Inferior parietal cortex (tissue), 1 donor: ENCODE data around the gene EPDR1.

Experiments used
- DNase-seq: peaks from one replicate; pipeline ENCODE4 v3.0.0-alpha.2; 2016; ENCODE audit errors: extremely low spot score

The EPDR1 gene

DNA sequence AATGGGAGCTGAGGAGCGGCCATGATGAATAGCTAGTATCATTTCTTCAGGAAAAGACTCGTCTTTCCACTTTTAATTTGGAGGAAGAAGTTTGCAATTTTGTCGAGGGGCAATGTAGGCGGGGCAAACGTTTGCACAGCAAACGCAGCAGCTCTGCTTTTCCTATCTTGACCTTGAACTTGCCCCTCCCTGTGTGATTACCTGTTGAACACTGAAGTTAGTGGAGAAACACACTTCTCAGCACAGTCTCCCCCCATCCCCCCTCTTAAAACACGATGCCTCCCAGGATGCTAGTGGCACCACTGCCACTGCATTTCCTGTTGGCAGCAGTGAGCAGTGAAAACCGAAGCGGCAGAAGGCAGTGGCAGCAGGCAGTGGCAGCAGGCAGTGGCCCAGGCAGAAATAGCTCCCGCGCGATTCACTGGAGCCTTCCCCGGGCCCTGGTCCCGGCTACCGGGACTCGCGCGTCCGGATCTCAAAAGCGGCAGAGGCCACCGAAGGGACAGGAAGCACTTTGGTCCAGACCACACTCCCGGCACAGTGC lies at the start of gene EPDR1:
TSS of gene EPDR1 (plus strand) at position 336 of the 544 bp plus-strand sequence. CDS start 300 bp downstream, outside the sequence.
- DNase-seq, result no peak

- DNase-seq, result no peak
Observed at GRCh38 chr7:37882086-37882485, 38.4 kb upstream of the EPDR1 start.

DNA sequence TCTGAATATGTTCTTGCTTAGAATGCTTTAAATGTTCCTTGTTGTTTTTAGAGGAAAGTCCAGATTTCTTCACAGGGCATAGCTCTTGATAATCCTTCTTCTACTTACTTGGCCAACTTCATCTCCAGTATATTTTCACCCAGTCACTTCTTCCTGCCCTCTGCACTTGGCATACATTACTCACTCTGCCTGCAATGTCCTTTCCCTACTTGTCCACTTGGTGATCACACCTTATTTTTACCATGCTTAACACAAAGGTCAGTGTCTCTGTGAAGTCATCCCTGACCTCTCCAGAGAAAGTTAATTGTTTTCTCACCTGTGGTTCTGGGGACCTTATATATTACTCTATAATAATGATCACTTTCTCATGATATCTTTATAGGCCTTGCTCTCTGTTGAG lies 27.1 kb upstream of the EPDR1 start:
- DNase-seq, result no peak

DNA sequence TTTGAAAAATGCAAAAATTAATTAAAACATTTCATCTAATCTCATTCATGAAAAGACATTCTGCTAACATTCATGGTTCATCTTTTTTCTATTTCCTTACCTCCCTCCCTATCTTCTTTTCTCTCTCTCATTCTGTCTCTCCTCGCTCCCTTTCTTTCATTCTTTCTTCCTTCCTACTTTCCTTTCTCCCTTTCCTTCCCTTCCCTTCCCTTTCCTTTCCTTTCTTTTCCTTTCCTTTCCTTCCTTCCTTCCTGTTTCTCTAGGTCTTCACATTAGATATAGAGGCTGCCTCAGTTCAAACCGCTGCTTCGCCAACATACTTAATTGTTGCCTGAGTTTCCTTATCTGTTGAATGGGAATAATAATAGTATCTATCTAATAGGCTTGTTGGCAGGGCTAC lies 25.8 kb upstream of the EPDR1 start:
- no peak for DNase-seq

- no peak for DNase-seq
Observed at GRCh38 chr7:37899712-37900247, 20.7 kb upstream of the EPDR1 start.

DNA sequence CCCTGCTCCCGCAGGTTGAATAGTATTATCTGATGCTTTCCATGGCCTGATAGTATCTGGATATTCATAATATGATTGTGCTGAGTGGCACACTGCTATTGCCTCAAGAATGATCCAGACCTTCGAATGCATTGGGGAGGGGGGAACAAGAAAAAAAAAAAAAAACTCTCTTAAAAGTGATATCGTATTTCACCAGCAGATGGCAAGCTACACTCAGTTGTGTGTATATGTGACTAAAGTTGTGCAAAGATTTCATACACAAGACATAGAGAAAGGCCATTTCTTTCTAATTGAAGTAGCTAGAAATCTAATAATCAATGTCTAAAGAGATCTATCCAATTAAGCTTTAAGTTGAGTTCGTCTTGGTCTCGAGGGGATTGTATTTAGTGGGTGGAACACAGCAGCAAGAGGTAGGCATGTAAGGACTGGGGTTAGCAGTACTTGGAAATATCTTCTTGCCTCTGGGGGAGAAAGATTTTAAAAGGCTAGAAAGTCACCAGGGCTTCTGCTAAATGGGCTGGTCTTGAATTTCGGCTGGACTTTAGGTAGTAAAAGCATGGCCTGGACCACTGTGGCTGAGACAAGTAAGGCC lies 19.1 kb upstream of the EPDR1 start:
- DNase-seq, result peak; percentile 53

- DNase-seq, result no peak
Observed at GRCh38 chr7:37901890-37902524, 18.4 kb upstream of the EPDR1 start.

- DNase-seq, result no peak
Observed at GRCh38 chr7:37908221-37908788, 12.1 kb upstream of the EPDR1 start.

- no peak for DNase-seq
Observed at GRCh38 chr7:37912756-37913155, 7.7 kb upstream of the EPDR1 start.

- DNase-seq, result no peak
Observed at GRCh38 chr7:37915438-37915837, 5.0 kb upstream of the EPDR1 start.

DNA sequence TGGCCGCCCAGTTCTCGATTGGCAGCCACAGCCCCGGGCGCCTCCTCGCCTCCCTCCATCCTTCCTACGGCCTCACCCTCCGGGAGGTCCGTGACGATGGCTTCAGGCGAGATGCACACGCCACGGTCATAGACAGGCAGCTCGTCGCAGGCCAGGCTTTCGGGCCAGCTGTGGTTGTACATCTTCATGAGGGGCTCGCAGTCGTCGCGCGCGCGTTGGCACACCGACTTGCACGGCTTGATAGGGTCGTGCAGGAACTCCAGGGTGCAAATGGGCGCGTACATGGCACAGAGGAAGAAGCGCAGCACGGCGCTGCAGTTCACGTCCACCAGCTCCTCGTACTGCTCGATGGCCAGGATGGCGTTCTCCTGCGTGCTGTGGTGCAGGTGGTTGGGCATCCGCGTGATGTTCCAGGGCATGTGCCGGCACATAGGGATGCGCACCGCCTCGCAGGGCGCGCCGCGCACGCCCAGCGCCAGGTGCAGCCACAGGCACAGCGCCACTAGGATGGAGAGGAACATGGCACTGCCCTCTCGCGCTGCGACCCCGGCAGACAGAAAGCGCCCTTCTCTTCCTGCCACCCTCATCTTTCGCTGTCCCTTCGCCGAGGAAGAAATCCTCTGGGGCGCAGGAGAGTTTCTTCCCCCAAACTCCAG lies 4.3 kb upstream of the EPDR1 start:
- no peak for DNase-seq

DNA sequence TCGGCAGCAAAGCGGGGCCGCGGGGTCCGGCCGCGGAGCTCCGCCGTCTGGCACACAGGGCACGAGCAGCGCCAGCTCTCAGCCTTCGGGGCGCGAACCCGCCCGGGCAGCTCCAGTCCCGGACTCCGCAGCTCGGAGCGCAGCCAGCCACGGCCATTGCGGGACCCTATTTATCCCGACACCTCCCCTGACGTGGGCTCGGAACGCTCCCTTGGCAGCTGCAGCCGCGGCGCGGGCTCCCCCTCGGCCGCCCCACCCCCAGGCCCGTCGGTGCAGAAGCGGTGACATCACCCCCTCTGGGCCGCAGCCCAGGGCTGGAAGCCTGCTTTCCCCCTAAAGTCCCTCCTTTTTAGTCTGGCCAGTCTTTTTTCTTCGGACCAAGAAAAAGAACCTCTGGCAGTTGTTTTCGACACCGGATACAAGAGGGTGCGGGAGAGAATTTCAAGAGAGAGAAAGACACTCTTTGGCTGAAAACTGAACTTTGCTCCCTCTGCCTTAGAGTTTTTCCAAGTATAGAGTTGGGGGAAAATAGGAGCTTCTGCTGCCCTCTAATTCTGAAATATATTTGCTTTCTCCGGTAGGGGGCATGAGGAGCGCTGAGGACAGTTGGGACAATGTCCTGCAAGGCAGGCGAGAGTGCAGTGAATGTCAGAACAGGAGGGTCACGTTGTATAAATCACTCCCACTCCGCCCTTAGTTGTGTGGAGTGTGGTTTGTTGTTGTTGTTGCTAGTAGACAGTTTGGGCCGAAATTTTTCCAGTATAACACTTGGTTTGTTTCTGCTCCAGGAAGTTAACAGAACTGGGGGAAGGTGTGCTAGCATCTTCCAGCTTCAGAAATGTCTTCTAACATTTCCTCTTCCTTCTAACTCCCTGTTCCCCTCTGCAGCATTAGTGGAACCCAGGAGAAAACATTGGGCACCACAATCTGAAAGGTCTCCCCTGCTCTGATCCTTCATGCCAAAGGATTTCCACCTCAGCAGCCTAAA lies 3.5 kb upstream of the EPDR1 start, which contains the start of gene SFRP4:
TSS of gene SFRP4 (minus strand) at position 145 of the 988 bp plus-strand sequence. CDS start 280 bp downstream, outside the sequence.
- peak; percentile 68 for DNase-seq

DNA sequence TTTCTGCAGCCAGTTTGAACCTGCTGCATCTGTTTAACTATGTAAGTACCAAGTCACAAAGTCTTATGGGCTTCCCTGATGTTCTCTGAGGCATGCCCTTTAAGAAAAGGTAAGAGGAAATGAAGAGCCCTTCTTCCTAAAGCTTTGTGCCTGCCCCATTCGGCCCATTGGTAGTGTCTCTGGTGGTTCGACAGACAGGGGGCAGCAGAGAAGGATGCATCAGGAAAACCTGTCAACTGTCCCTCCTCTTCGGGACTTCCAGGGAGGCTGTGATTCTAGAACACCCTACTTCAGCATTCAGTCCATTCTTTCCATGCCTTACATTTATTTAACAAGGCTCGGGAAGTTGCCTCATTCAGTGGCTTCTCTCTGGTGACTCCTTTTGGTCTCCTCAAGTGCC lies 1.9 kb upstream of the EPDR1 start:
- DNase-seq, result no peak

DNA sequence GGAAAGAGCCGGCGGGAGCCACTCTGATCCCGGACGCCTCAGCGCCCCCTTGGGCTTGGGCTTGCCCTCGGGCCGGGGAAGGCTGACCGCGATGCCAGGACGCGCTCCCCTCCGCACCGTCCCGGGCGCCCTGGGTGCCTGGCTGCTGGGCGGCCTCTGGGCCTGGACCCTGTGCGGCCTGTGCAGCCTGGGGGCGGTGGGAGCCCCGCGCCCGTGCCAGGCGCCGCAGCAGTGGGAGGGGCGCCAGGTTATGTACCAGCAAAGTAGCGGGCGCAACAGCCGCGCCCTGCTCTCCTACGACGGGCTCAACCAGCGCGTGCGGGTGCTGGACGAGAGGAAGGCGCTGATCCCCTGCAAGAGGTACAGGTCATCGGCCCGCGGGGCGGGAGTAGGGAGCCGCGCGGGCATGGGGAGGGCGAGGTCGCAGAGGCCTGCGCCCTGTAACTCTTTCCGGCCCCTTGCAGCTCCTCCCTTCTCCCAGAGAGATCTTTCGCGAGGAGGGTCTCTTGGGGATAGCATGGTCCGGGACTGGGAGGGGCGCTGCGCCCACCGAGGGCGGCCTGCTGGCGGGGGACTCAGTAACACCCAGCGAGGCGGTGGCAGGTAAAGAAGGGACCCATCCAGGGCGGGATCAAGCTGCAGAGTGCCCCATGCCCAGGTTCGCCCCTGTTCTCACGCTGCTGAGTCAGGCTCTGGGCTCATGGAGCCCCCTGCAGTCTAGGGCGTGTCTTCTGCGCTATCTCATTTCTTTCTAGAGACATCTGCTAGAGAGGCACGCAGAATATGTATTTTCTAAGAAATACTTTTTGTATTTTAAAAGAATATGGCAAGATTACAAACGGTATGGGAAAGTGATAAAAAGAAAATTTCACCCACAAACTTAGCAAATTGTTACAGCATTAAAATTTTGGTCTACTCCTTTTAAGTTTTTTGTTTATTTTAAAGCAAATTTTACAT lies 687 bp downstream of the EPDR1 start:
- DNase-seq, result no peak

DNA sequence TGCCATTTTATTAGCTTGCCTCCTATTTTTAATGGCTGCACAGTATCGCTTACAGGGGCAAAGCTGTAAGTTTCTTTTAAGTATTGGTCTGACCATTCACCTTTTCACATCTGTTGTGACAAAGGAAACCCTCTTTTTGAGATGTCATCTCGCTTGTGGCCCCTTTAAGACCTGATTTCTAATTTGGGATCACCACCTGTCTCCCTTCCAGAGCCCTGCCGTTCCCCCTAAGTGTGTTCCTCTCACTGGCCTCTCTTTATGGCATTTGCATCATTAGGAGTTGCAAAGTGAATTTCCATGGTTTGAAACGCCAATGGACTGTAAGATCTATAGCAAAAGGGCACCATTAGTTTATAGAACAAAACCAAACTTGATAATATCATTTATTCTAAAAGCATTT lies 1.4 kb downstream of the EPDR1 start:
- no peak for DNase-seq

DNA sequence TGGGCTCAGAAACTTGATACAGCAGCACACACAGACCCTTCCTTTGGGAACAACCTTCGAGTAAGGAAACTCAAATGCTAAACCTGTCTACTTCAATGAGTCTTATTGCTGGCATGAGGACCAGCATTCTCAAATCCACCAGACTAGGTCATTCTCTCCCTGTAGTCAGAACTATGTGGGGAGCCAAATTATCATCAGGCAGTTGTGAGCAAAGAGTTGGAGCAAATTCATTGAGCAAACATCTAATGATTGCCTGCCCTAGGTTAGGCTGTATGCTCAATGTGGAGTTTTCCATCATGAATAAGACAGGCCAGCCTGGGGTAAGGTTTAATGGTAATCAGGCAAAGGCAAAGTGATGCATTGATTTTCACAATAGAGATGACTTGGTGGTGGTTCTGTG lies 3.6 kb downstream of the EPDR1 start:
- no peak for DNase-seq

GRCh38 chr7:37924491-37925041 lies 4.1 kb downstream of the EPDR1 start:
- DNase-seq, result no peak

- DNase-seq, result no peak
Observed at GRCh38 chr7:37925620-37926019, 5.2 kb downstream of the EPDR1 start.

DNA sequence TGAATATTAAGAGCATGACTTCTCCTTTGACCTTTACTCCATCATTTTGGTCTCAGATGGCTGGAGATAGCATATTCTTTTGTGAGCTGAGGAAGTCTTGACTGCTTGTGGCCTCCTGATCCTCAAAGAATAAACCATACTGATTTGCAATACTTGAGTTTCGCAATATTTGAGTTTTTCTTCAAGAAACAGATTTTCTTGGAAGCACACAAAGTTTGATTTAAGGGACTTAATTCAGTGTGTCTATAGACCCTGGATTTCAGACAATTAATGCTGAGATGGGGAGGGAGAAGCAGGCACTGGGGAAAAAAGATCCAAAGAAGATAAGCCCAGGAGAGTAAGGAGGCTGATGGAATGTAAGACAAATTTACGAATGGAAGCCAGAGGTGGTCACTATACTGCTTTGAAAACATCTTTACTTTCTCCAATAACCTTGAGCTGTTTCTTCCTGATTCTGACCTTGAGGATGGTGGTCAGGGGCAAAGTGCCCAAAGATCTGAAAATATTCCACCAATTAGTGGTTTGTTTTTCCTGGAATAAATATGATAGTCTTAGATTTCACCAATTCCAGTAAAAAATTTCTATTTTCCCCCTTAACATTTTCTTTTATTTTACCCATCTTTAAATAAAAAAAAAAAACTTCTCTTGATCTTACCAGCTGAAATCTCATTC lies 7.5 kb downstream of the EPDR1 start:
- no peak for DNase-seq
